Right ventricle myocardium inferior (tissue), 1 donor: ENCODE data around the gene CTIF. TPM values are rescaled to one million over a fixed set of nuclear protein-coding genes. Genes with fewer than 3 reads are reported as not detected.

Experiments used
- ATAC-seq: fragments of 200-7000 bp; cut with Tn5 transposase; one replicate; pipeline ENCODE4 v1.9.1; 2020; ENCODE audit warnings: mild to moderate bottlenecking, moderate library complexity
- DNase-seq: peaks from one replicate; pipeline ENCODE4 v3.0.0; 2021; ENCODE audit errors: missing footprints
- intact Hi-C: fragments of 100-400 bp; cut with DNase I; formaldehyde crosslinking; loops from one replicate; pipeline ENCODE4 v1.11.0; 2022
- total RNA-seq: library from RNA; stranded (reverse); fragmentation: NEBNext Ultra II Directional; extraction: Animal tissue kit (Norgen Biotek cat#: 25700); gene quantifications from one replicate; pipeline ENCODE4 v1.2.1, GENCODE V29; 2021
- donor health status: DM: no; HTN: yes; CAD: no; lungs with severe emphysema.

Gene CTIF
- total RNA-seq, 1 donor from 2014 or later: 74.0 TPM

DNA sequence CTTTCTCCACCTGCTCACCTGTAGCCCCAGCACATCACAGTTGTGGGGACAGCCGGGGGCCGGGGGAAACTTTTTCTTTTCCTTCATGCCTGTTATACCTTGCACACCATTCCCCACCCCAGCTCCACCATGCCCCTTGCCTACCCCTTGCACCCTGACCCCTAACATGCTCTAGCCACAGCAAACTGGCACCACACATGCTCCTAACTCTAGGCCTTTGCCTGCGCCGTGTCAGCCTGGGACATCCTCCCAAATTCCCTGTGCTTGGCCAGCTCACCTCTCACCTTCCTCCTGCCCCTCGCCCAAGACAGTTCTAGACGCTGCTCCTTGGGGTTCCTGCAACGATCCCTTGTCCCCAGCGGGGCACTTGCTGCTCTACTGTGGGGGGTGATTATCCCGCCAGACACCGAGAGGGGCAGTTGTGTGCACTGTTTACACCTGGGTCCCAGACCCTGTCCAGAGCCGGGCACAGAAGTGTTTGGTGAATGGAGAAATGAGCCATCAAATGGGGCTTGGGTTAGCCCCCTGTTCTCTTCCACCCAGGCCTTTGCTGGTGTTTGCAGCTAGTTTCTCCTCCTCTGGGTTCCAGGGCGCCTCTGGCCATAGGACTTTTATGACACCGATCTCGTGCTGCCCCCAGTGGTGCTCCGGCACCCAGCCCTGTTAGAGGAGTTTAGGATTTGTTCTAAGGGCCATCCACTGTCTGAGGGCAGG is 129.8 kb downstream of the CTIF start:
- intact Hi-C loops: no loop called here
- DNase-seq (no peak), ATAC-seq (no peak)

DNA sequence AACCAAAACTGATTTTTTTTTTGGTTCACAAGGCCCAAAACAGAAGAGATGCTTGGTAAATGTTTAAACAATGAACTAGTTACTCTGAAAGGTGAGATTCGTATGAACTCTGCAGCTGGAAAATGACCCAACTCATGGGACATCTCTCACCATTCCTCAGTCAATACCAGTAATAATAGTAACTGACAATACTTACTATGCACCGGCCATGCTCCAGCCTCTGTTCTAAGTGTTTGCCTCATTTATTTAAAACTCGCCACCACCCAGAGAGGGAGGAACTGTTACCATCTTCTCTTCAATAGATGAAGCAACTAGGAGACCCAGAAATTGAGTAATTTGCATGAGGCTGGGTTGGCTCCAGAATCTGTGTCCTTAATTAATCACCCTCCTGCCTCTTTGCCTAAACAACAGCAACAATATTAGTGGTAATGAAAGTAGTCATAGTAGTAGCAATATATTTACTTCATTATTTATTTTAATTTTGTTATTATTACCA is 130.4 kb downstream of the CTIF start:
- no peak for DNase-seq
- no peak for ATAC-seq
- intact Hi-C loops: no loop called here

DNA sequence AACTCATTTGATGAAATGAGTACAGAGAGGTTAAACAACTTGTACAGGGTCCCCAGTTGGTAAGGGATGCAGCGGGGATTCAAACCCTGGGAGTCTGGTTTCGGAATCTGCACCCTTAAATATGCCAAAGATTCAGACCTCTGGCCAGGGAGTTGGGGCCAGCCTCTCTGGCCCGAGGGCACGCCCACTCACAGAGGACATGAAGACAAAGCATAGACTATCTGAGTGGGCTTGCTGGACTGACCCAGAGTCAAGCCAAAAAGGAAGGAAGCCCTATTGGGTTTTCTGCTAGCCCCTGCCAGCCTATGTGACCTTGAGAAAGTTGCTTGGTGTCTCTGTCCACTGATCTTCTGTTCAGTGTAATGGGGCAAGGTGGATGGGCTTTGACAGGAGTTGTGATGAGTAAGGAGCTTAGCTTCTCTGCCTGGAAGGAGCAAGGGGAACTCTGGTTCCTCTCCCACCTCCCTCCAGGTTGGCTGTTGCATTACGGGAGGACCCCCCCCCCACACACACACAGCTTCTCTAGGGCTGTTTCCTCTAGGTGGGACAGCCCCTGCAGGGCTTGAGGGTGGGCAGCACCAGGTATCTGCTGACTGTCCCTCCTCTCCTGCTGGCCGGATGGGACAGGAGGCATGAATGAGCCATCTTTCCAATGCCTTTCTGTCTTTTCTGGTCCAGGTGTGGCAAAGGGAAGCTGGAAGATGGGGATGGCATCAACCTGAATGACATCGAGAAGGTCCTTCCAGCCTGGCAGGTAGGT is 131.3 kb downstream of the CTIF start:
- intact Hi-C loops: loop anchor here (10.0 kb wide), 2 partner anchors 105 to 745 kb away; no protein-coding TSS in a partner anchor
- ATAC-seq: no peak
- no peak for DNase-seq

- no peak for DNase-seq
- intact Hi-C loops: loop anchor here (10.0 kb wide), 2 partner anchors 104 to 744 kb away; no protein-coding TSS in a partner anchor
- no peak for ATAC-seq
Observed at GRCh38 chr18:48670751-48671560, 132.1 kb downstream of the CTIF start.

- intact Hi-C loops: loop anchor here (10.0 kb wide), 2 partner anchors 103 to 743 kb away; no protein-coding TSS in a partner anchor
- DNase-seq (no peak), ATAC-seq (no peak)
Observed at GRCh38 chr18:48671561-48671945, 132.7 kb downstream of the CTIF start.

- DNase-seq (no peak), ATAC-seq (no peak)
- intact Hi-C loops: loop anchor here (10.0 kb wide), 2 partner anchors 102 to 742 kb away; no protein-coding TSS in a partner anchor
Observed at GRCh38 chr18:48672671-48673340, 134.0 kb downstream of the CTIF start.

GRCh38 chr18:48673456-48673852 is 134.6 kb downstream of the CTIF start:
- ATAC-seq (no peak), DNase-seq (no peak)
- intact Hi-C loops: loop anchor here (10.0 kb wide), 2 partner anchors 101 to 741 kb away; no protein-coding TSS in a partner anchor

DNA sequence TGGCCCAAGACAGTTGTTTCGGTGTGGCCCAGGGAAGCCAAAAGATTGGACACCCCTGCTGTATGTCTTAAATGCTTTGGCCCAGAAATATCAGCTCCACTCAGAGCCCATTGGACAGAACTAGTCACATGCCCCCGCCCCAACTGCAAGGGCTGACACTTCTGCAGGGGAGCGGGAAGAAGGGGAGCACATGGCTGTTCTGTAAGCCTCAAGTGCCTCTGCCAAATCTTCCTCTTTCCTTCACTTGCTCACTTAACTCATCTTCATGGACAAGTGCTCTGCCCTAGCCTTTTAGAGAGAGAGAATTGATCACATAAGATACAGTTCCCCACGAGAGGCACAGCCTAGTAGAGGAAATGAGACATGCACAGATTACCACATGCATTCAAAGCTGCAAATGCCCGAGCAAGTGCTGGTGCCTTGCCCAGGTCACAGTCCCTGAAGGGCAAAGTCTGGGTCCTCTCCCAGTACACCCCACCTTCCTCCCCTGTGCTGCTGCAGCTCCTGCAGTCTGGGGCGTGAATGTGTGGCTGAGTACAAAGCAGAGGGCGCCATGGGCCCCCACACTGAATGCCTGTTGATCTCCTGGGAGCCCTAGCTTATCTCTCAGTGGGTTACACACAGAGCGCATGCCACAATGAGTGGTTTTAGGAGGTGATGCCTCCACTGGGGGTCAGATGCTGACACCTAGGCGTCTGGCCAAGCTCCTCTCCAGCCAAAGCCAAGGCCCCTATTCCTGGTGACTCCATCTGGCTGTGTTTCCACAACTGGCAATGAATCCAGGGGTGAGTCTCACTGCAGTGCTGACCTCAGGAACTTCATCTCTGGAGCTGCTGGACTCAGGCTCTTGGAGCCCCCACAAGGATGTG is 135.3 kb downstream of the CTIF start:
- ATAC-seq (peak; percentile 51), DNase-seq (no peak)
- intact Hi-C loops: loop anchor here (2.0 to 10.0 kb wide), 4 partner anchors 101 to 741 kb away; no protein-coding TSS in a partner anchor

- no peak for ATAC-seq
- intact Hi-C loops: loop anchor here (2.0 to 10.0 kb wide), 5 partner anchors 100 to 740 kb away; no protein-coding TSS in a partner anchor
- DNase-seq: no peak
Observed at GRCh38 chr18:48674758-48675351, 136.0 kb downstream of the CTIF start.

DNA sequence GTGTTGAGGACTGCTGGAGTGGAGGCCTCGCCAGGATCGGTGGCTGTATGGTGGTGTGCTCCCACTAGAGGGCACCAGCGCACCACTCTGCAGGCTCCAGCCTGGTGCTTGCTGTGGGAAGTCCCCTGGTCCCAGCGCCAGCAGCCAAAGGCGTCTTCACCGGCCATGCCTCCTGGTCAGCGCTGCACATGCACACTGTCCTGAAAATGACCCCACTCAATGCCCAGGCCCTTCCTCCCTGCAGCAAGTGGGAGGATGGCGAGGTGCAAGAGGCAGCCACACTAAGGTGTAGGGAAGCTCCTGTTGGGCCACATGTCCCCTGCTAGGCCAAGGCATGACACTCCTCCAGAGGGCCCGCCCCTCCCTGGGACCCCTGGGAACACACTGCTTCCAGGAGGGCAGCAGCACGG is 136.5 kb downstream of the CTIF start:
- intact Hi-C loops: loop anchor here (2.0 to 10.0 kb wide), 5 partner anchors 99 to 739 kb away; no protein-coding TSS in a partner anchor
- ATAC-seq: peak; percentile 90
- DNase-seq: peak; percentile 91

GRCh38 chr18:48675912-48676311 is 137.1 kb downstream of the CTIF start:
- no peak for ATAC-seq
- intact Hi-C loops: loop anchor here (2.0 to 10.0 kb wide), 6 partner anchors 99 to 773 kb away; no protein-coding TSS in a partner anchor
- no peak for DNase-seq

- intact Hi-C loops: loop anchor here (2.0 to 10.0 kb wide), 4 partner anchors 98 to 772 kb away; no protein-coding TSS in a partner anchor
- no peak for ATAC-seq
- DNase-seq: no peak
Observed at GRCh38 chr18:48676346-48676745, 137.5 kb downstream of the CTIF start.

DNA sequence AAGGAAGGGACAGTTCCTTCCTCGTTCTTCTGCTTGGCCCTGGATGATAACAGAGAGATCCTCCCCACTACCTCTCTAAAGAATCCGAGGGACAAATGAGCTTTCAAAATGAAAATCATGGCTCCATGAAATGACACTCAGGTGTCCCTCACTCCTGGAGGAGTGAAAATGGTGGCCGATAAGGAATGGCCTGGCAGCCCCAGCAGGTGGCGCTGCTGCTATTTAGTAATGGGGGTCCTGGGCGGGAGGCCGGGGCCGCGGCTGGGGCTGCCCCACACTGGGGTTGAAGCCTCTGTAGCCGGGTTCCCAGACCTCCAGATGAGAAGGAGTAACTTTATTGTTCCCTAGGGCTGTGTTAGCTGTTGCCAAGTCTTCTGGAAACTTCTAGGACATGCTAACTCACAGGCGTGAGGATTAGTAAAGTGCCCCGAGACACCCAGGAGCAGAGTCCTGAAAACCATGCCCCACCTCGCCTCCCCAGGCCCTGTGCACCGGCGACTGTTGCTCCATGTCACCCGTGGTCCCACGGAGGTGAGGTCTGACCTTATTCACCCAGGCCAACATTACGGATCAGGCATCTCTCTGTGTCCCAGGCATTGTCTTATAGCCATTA is 138.0 kb downstream of the CTIF start:
- ATAC-seq (no peak), DNase-seq (peak; percentile 87)
- intact Hi-C loops: loop anchor here (2.0 to 10.0 kb wide), 4 partner anchors 98 to 772 kb away; no protein-coding TSS in a partner anchor

- DNase-seq: no peak
- ATAC-seq: no peak
- intact Hi-C loops: loop anchor here (5.0 to 10.0 kb wide), 3 partner anchors 96 to 736 kb away; no protein-coding TSS in a partner anchor
Observed at GRCh38 chr18:48678237-48679115, 139.6 kb downstream of the CTIF start.

GRCh38 chr18:48679236-48679635 is 140.4 kb downstream of the CTIF start:
- intact Hi-C loops: loop anchor here (5.0 to 10.0 kb wide), 3 partner anchors 96 to 736 kb away; no protein-coding TSS in a partner anchor
- ATAC-seq (no peak), DNase-seq (no peak)
